Endothelial cell of umbilical vein (primary cell): ENCODE measurements around the gene RABGGTA. TPM values are rescaled to one million over a fixed set of nuclear protein-coding genes. Genes with fewer than 3 reads are reported as not detected.

Experiments used
- BruUV-seq: library from RNA; stranded (reverse); fragments of 400-500 nt; replicated peaks from 2 replicates; lab custom pipeline; 2021; lab: Mats Ljungman, UMichigan
- CTCF ChIA-PET: fragments of 300-600, 350-600 bp; sonication (Branson Sonifier 250); formaldehyde crosslinking; loops from one replicate; lab custom pipeline; 2021; ENCODE audit warnings: antibody characterized with exemption, inconsistent platforms; lab: Charles Lee
- POLR2A ChIA-PET: fragments of 300-600, 350-600 bp; sonication (Branson Sonifier 250); formaldehyde crosslinking; loops from one replicate; lab custom pipeline; 2021; ENCODE audit warnings: antibody characterized with exemption, inconsistent platforms; lab: Charles Lee
- DNase-seq: peaks from one replicate; pipeline ENCODE4 v3.0.0-alpha.2; 2011; ENCODE audit warnings: low read depth, low spot score
- FAIRE-seq: peaks from 2 replicates; lab custom pipeline; 2011; peaks lifted over from hg19 to GRCh38; lab: Jason Lieb, UNC
- H2AFZ ChIP-seq: 2 replicates; pipeline ENCODE4 v1.6.0; 2012; ENCODE audit warnings: low read depth, low read length, control low read depth, inconsistent platforms
- H3K27ac ChIP-seq: 2 replicates; pipeline ENCODE4 v1.5.1; 2011; ENCODE audit warnings: low read depth, mild to moderate bottlenecking, control low read depth, low read length, moderate library complexity; ENCODE audit not compliant: insufficient read depth
- H3K27me3 ChIP-seq, 2 experiments: 2 replicates each; pipeline versions ENCODE4 v1.6.0 to v1.6.1; 2011; ENCODE audit warnings: low read length in 2 of 2, mixed read lengths in 1 of 2; ENCODE audit not compliant: control insufficient read depth in 2 of 2, insufficient read depth in 2 of 2
- H3K36me3 ChIP-seq, 2 experiments: 2 replicates in 1 of 2; 3 replicates in 1 of 2; pipeline ENCODE4 v1.5.1; 2011; ENCODE audit warnings: low read length in 2 of 2, mild to moderate bottlenecking in 1 of 2, moderate library complexity in 1 of 2; ENCODE audit not compliant: control insufficient read depth in 2 of 2, insufficient read depth in 2 of 2; ENCODE audit errors: extremely low read depth in 1 of 2
- H3K4me1 ChIP-seq: 3 replicates; pipeline ENCODE4 v1.5.1; 2011; ENCODE audit warnings: mild to moderate bottlenecking, low read length; ENCODE audit not compliant: control insufficient read depth, insufficient read depth; ENCODE audit errors: extremely low read depth
- H3K4me2 ChIP-seq: 2 replicates; pipeline ENCODE4 v1.6.1; 2011; ENCODE audit warnings: low read length, control low read depth, mixed read lengths; ENCODE audit not compliant: insufficient read depth
- H3K4me3 ChIP-seq, 3 experiments: fragments of 200-600 bp in 1 of 3; sonication (generic), shearing (Covaris generic) in 1 of 3; replicated peaks in 1 of 3; 2 replicates each; pipeline ENCODE4 v1.5.1; 2011 to 2016; ENCODE audit warnings: control low read depth in 3 of 3, low read length in 3 of 3, mild to moderate bottlenecking in 2 of 3, inconsistent platforms in 1 of 3, low read depth in 1 of 3, moderate library complexity in 1 of 3; ENCODE audit not compliant: insufficient read depth in 1 of 3
- H3K79me2 ChIP-seq: 2 replicates; pipeline ENCODE4 v1.6.0; 2012; ENCODE audit warnings: low read length, inconsistent platforms; ENCODE audit not compliant: control insufficient read depth, insufficient read depth
- H3K9ac ChIP-seq: replicated peaks from 2 replicates; pipeline ENCODE3; 2011; ENCODE audit warnings: low read length, control low read depth; ENCODE audit not compliant: insufficient read depth; ENCODE audit errors: extremely low read depth
- H3K9me1 ChIP-seq: replicated peaks from 3 replicates; pipeline ENCODE4 v1.6.0; 2011; ENCODE audit warnings: mild to moderate bottlenecking, low read length; ENCODE audit not compliant: control insufficient read depth, insufficient read depth; ENCODE audit errors: extremely low read depth
- H3K9me3 ChIP-seq: replicated peaks from 2 replicates; pipeline ENCODE4 v1.5.1; 2012; ENCODE audit warnings: low read length, inconsistent platforms; ENCODE audit not compliant: control insufficient read depth, insufficient read depth
- H4K20me1 ChIP-seq: replicated peaks from 2 replicates; pipeline ENCODE3; 2011; ENCODE audit warnings: mild to moderate bottlenecking, low read length; ENCODE audit not compliant: control insufficient read depth, insufficient read depth; ENCODE audit errors: extremely low read depth
- EZH2 ChIP-seq: IDR thresholded peaks from 2 replicates; pipeline ENCODE4 v1.6.1; 2012; ENCODE audit warnings: borderline replicate concordance, low read depth, mild to moderate bottlenecking, moderate library complexity, low read length, inconsistent platforms; ENCODE audit not compliant: severe bottlenecking
- FOS ChIP-seq: IDR thresholded peaks from 2 replicates; pipeline ENCODE4 v1.6.1; 2011; ENCODE audit warnings: mild to moderate bottlenecking, low read length, moderate library complexity, borderline replicate concordance; ENCODE audit not compliant: insufficient read depth
- GATA2 ChIP-seq: IDR thresholded peaks from 2 replicates; pipeline ENCODE4 v1.7.0; 2011; ENCODE audit warnings: low read depth, mild to moderate bottlenecking, moderate library complexity, mixed read lengths, low read length; ENCODE audit not compliant: insufficient read length, insufficient read depth
- JUN ChIP-seq: IDR thresholded peaks from 2 replicates; pipeline ENCODE4 v1.6.1; 2011; ENCODE audit warnings: borderline replicate concordance, low read depth; ENCODE audit not compliant: insufficient read length, insufficient read depth
- MYC ChIP-seq: IDR thresholded peaks from one replicate; pipeline ENCODE4 v1.6.1; 2011; ENCODE audit warnings: mild to moderate bottlenecking, low read depth, low read length
- POLR2A ChIP-seq: IDR thresholded peaks from 2 replicates; pipeline ENCODE4 v1.6.1; 2012; ENCODE audit warnings: low read depth, mild to moderate bottlenecking, control low read depth, low read length
- POLR2AphosphoS5 ChIP-seq: IDR thresholded peaks from 2 replicates; pipeline ENCODE4 v1.6.1; 2012; ENCODE audit warnings: low read depth, mild to moderate bottlenecking, control low read depth, low read length, moderate library complexity; ENCODE audit not compliant: insufficient read depth
- dilution Hi-C: fragments of 300-500 bp; cut with MboI; formaldehyde crosslinking; loops from one replicate; pipeline ENCODE4 v1.15.0; 2019; ENCODE audit warnings: low sequenced_read_pairs; ENCODE audit not compliant: extremely low pct_ligation_motif_present
- intact Hi-C: fragments of 100-400 bp; cut with micrococcal nuclease; formaldehyde crosslinking; loops from one replicate; pipeline ENCODE4 v1.10.0; 2022
- polyA plus RNA-seq, 4 experiments: library from polyadenylated mRNA; depleted of rRNA in 3 of 4; stranded (reverse) in 3 of 4; unstranded in 1 of 4; fragments of >200 nt; gene quantifications; 2 replicates each; pipeline versions ENCODE4 v1.2.1 to v1.2.3, GENCODE V29; 2011 to 2012; ENCODE audit warnings: missing spikeins in 1 of 4
- total RNA-seq: library from RNA; stranded (reverse); gene quantifications from 2 replicates; pipeline ENCODE4 v1.2.3, GENCODE V29; 2021
- TF ChIP-seq, protein P1 (sequence below): IDR thresholded peaks from 2 replicates; pipeline ENCODE4 v1.6.1; 2011; ENCODE audit not compliant: insufficient read depth, insufficient read length
- TF ChIP-seq, protein P2 (sequence below), 2 donors: IDR thresholded peaks; 1 replicate in 1 of 2; 2 replicates in 1 of 2; pipeline ENCODE4 v1.5.1; 2011; ENCODE audit warnings: low read length in 2 of 2, mild to moderate bottlenecking in 2 of 2, moderate library complexity in 2 of 2, control low read depth in 1 of 2, inconsistent platforms in 1 of 2, low read depth in 1 of 2; ENCODE audit not compliant: insufficient read depth in 1 of 2; ENCODE audit errors: extremely low read depth in 1 of 2

RABGGTA gene
- total and polyA plus RNA-seq, 2 donors (not counting 3 experiments of a cell fraction or from before 2014, with no cell fraction given) = 29.3 to 80.1 TPM

DNA sequence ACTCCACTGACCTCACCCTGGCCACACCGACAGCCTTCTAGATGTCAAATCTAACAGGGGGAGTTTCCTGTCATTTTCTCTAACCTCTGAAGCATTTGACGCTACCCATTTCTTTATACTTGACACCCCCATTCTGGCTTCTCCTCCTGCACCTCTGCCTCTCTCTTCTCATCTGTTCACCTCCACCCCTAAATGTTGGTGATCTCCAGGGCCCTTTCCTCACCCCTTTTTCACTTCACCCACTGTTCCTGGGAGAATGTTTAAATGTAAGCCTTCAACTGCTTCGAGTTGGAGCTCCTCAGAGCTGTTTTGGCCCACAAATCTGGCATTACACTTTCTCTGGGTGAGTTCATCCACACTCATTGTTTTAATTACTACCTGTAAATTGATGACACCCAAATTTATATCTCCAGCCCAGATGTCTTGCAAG, 452 bp upstream of the RABGGTA start:
- peak overlapping the region; percentile 76 for H3K4me2 ChIP-seq
- H4K20me1 ChIP-seq = no peaks in the 10 kb centered on the region
- no peaks in the 10 kb centered on the region for H3K79me2 ChIP-seq
- peaks cover 2 to 15% of the 10 kb centered on the region in 2 experiments for H3K36me3 ChIP-seq
- peak overlapping the region; percentile 58 to 77 (median 65) for H3K4me3 ChIP-seq
- FAIRE-seq = peak; percentile 40
- ChIA-PET CTCF (interaction anchor here (0.6 to 2.9 kb wide), 14 partner anchors 8 to 1344 kb away, joined by 3 to 35 read pairs (median 5); partner anchors contain the start of genes CHMP4A, CIDEB, IRF9 and MDP1), POLR2A (interaction anchor here (0.8 to 1.9 kb wide), 3 partner anchors 8 to 29 kb away, joined by 3 to 17 read pairs (median 4); partner anchors contain the start of gene TINF2)
- no peaks in the 10 kb centered on the region for H3K9me1 ChIP-seq
- dilution Hi-C loops = no loop called here
- BruUV-seq = no TSS peak
- no peak for DNase-seq
- H3K27me3 ChIP-seq = no peaks in the 10 kb centered on the region
- peak overlapping the region; percentile 81 for H2AFZ ChIP-seq
- TF ChIP-seq MYC (no peak), EZH2 (no peak), JUN (no peak), POLR2AphosphoS5 (no peak), FOS (no peak), POLR2A (no peak), GATA2 (no peak)
- TF ChIP-seq, protein P1, sequence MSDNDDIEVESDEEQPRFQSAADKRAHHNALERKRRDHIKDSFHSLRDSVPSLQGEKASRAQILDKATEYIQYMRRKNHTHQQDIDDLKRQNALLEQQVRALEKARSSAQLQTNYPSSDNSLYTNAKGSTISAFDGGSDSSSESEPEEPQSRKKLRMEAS = no peak
- TF ChIP-seq, protein P2, sequence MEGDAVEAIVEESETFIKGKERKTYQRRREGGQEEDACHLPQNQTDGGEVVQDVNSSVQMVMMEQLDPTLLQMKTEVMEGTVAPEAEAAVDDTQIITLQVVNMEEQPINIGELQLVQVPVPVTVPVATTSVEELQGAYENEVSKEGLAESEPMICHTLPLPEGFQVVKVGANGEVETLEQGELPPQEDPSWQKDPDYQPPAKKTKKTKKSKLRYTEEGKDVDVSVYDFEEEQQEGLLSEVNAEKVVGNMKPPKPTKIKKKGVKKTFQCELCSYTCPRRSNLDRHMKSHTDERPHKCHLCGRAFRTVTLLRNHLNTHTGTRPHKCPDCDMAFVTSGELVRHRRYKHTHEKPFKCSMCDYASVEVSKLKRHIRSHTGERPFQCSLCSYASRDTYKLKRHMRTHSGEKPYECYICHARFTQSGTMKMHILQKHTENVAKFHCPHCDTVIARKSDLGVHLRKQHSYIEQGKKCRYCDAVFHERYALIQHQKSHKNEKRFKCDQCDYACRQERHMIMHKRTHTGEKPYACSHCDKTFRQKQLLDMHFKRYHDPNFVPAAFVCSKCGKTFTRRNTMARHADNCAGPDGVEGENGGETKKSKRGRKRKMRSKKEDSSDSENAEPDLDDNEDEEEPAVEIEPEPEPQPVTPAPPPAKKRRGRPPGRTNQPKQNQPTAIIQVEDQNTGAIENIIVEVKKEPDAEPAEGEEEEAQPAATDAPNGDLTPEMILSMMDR (IDR thresholded peaks at IDR 0.05; ENCODE audit: extremely low read depth in 1 of 2, insufficient read depth in 1 of 2, low read depth in 1 of 2, low read length in 2 of 2) = no peak
- peak overlapping the region; percentile 98 for H3K9ac ChIP-seq
- H3K9me3 ChIP-seq = no peaks in the 10 kb centered on the region
- peak overlapping the region; percentile 92 for H3K27ac ChIP-seq
- intact Hi-C loops = loop anchor here (1.0 kb wide), 5 partner anchors 27 to 56 kb away; partner anchors contain the start of genes DHRS1, MDP1 and NOP9
- H3K4me1 ChIP-seq = peaks cover 9% of the 10 kb centered on the region
